NCI-H446 treated with DMSO at 0.1 percent for 48 hours (cell line): ENCODE data around the gene CCNI2.
"Not testable (repeated sequence)": the region's sequence is repeated elsewhere in the genome, so short reads cannot be mapped to it uniquely, and the experiment has no call there.

Experiments used
- DNase-seq: peaks from one replicate; lab custom pipeline; 2025; lab: John Stamatoyannopoulos, UW

CCNI2 gene

DNA sequence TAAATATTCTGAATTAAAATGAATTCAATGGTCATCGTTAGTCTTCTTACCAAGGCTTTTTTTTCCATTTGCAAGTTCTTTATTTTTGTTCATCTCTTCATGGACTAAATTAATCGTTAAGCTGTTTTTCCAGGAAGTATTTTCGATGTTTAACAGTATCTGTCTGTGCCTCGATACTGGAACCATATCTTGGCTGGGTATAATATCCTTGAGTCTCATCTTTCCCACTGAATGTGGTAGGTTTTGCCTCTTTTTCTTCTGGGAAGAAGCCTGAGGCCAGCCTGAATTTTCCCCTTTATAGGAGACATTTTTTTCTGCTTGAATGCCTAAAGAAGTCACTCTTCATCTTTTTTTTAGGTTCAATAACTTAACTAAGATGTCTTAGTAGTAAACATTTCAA is 33.8 kb downstream of the CCNI2 start:
- DNase-seq = no peak

DNA sequence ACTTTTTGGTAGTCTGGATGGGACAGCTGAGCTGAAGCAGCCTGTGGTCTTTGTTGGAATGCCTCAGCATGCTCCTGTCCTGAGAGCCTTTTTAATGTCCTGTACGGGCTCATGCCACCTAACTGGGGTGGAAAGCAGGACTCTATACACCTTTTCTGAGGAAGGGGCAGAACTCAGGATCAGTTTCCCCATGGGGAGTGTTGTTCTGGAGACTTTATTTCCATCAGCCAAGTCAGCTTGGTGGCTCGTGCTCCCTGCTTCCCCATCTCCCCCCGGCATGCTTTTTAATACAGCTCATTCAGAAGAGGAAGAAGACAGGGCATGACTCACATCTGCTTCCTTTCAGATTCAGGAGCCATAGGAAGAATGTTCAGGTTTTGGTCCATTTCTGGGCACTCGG is 34.9 kb downstream of the CCNI2 start:
- no peak for DNase-seq

- no peak for DNase-seq
These were observed 38.1 kb downstream of the CCNI2 start for GRCh38 chr5:132785365-132785764.

- DNase-seq = no peak
These were observed 38.6 kb downstream of the CCNI2 start for GRCh38 chr5:132785864-132786263.

DNA sequence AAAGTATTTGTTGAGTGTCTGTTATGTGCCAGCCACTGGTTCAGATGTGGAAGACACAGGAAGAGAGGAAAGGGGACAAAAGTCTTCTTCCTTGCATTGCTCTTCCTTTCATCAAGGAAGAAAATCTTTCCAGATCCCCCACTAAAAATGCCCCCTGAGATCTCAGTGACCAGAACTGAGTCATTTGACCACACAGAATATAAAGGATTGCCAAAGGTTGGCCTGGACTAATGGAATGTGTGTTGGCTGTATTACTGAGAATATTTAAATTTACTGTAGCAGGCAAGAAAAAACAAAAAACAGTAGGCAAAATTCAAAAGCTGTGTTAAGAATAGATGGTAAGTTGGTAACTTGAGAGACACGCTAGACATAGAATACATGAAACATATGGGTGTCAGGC is 39.9 kb downstream of the CCNI2 start:
- no peak for DNase-seq

DNA sequence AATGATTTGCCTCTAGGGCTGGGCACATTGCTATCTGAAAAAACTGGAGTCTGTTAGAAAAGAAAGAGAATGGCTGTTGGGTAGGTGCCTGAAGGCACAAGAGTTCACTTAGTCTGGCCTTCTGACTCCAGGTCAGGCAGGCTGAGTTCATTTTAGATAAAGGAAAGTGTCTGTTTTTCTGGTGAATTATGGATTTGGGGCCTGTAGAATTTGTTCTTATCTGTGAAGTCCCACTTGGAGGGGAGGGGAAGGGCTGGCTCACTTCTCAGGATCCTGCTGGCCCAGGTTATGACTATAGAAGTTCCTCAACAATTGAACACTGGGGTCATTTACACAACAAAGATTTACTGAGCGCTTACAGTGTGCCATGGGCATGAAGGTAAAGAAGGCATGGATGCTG is 41.3 kb downstream of the CCNI2 start:
- no peak for DNase-seq

GRCh38 chr5:132788990-132789886 is 42.0 kb downstream of the CCNI2 start:
- no peak for DNase-seq

DNA sequence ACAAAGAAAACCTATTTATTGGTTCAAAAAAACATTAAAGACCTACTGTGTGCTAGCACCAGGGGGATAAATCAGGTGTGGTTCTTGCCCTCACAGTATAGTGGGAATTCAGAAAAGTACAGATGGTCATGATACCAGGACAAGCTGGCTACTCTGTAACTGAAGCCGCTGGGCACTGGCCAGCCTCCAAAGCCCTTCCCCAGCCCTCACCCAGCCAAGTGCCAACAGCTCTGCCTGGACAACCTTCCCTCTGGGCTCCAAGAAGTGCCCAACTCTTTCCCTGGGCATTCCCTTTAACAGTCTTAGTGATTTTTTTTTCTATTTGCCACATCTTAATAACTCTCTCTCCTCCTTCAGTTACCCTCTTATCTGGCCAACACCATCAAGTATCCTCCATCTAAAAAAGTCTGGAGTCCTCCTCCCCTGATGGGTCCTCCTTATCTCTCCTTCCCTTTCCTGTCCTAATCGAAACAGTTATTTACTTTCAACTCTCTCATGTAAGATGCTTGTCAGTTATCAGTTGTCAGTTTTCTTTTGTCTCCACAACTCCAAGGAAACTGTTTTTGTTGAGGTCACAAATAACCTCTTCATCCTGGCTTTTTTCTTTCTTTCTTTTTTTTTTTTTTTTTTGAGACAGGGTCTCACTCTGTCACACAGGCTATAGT is 43.1 kb downstream of the CCNI2 start:
- DNase-seq = no peak

DNA sequence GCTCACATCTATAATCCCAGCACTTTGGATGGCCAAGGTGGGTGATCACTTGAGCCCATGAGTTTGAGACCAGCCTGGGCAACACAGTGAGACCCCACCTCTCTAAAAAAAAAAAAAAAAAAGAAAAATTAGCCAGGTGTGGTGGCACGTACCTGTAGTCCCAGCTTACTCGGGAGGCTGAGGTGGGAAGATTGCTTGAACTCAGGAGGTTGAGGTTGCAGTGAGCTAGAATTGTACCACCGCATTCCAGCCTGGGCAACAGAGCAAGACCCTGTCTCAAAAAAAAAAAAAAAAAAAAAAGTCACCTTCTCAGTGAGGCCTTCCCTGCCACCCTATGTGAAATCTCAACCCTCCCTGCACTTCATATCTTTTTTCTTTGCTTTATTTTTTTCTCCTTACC is 43.8 kb downstream of the CCNI2 start:
- DNase-seq = no peak

DNA sequence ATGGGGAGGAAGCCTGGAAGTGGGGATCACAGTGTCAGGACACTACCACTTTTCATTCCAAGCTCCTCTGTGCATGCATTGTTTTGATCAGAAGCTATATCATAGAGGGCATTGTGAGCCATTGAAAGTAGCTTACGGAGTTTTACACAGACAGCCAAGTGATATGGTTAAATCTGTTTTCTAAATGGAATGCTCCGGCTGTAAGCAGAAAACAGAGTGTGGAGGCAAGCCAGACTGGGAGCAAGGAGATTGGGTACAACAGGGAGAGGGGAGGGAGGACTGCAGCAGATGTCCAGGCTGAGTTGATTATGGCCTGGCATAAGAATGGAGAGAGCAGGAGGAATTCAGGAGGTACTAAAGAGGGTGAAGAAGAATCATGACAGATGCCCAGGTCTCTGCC is 50.4 kb downstream of the CCNI2 start:
- no peak for DNase-seq

GRCh38 chr5:132799392-132799791 is 52.2 kb downstream of the CCNI2 start:
- no peak for DNase-seq

GRCh38 chr5:132800545-132800944 is 53.3 kb downstream of the CCNI2 start:
- no peak for DNase-seq

- no peak for DNase-seq
These were observed 54.9 kb downstream of the CCNI2 start for GRCh38 chr5:132802044-132802684.

GRCh38 chr5:132802685-132803066 is 55.5 kb downstream of the CCNI2 start:
- not testable (repeated sequence) for DNase-seq
